ENCODE data around the gene NDUFV2. TPM values are rescaled to one million over a fixed set of nuclear protein-coding genes. Genes with fewer than 3 reads are reported as not detected.

Gene NDUFV2
- total and polyA plus RNA-seq, 2 of the 13 experiments (the other 11 are each of a cell fraction or from before 2014, with no cell fraction given): 216 to 299 TPM

- peak; percentile 50 for TF ChIP-seq MED8 (CRISPR knock-in tag; IDR thresholded peaks at IDR 0.05; ENCODE audit: insufficient replicate concordance)
- TF ChIP-seq ZNF609 (CRISPR knock-in tag; IDR thresholded peaks at IDR 0.05; ENCODE audit: borderline replicate concordance): peak; percentile 42; the same call in 1 of the 2 replicates
- no peak for TF ChIP-seq ZNF572 (CRISPR knock-in tag; IDR thresholded peaks at IDR 0.05)
- TF ChIP-seq FOXO1 (CRISPR knock-in tag; IDR thresholded peaks at IDR 0.05): peak; percentile 28; the same call in 1 of the 2 replicates
- no peak for TF ChIP-seq MAFG (CRISPR knock-in tag; IDR thresholded peaks at IDR 0.05)
- peak; percentile 23; the same call in 1 of the 2 replicates for TF ChIP-seq SUZ12 (IDR thresholded peaks at IDR 0.05; ENCODE audit: low read depth, low read length)
- TF ChIP-seq ARNT2 (CRISPR knock-in tag; IDR thresholded peaks at IDR 0.05; ENCODE audit: low read depth): peak; percentile 80
- TF ChIP-seq CBX2 (IDR thresholded peaks at IDR 0.05; ENCODE audit: low read depth, low read length): no peak
- no peak for TF ChIP-seq CBX2 (CRISPR knock-in tag; IDR thresholded peaks at IDR 0.05; ENCODE audit: low read depth)
- TF ChIP-seq IKZF1 (IDR thresholded peaks at IDR 0.05): no peak
- TF ChIP-seq TSC22D2 (CRISPR knock-in tag; IDR thresholded peaks at IDR 0.05; ENCODE audit: borderline replicate concordance): no peak
- TF ChIP-seq REPIN1 (CRISPR knock-in tag; IDR thresholded peaks at IDR 0.05; ENCODE audit: borderline replicate concordance, low read depth): peak; percentile 59; the same call in 1 of the 2 replicates
- peak; percentile 94 for TF ChIP-seq GMEB2 (CRISPR knock-in tag; IDR thresholded peaks at IDR 0.05; ENCODE audit: low read depth)
- no peak; the same call in 1 of the 2 replicates for TF ChIP-seq JUND (CRISPR knock-in tag; IDR thresholded peaks at IDR 0.05)
- no peak; the same call in 1 of the 2 replicates for TF ChIP-seq ELF1 (CRISPR knock-in tag; IDR thresholded peaks at IDR 0.05)
- no peak for TF ChIP-seq CSRNP2 (CRISPR knock-in tag; conservative IDR thresholded peaks at IDR 0.05; ENCODE audit: low read depth)
- no peak for TF ChIP-seq GLMP (CRISPR knock-in tag; IDR thresholded peaks at IDR 0.05; ENCODE audit: borderline replicate concordance)
- TF ChIP-seq KAT8 (CRISPR knock-in tag; IDR thresholded peaks at IDR 0.05): peak; percentile 70
- peak; percentile 91; the same call in 1 of the 2 replicates for TF ChIP-seq NFKB2 (CRISPR knock-in tag; IDR thresholded peaks at IDR 0.05; ENCODE audit: borderline replicate concordance)
- peak; percentile 87; the same call in 1 of the 2 replicates for TF ChIP-seq ATF7-NPFF (CRISPR knock-in tag; IDR thresholded peaks at IDR 0.05; ENCODE audit: low read depth)
Measured at GRCh38 chr18:9102508-9103375, at the start of gene NDUFV2 (continued).
